Astrocyte (in vitro differentiated cells and primary cell): Measurements from ENCODE around the gene SCCPDH.

Experiments used
- CTCF ChIP-seq: IDR thresholded peaks from 2 replicates; pipeline ENCODE4 v1.5.1; 2011; ENCODE audit warnings: low read depth, mild to moderate bottlenecking, inconsistent platforms, low read length, moderate library complexity; ENCODE audit not compliant: insufficient read depth
- EZH2 ChIP-seq: IDR thresholded peaks from 2 replicates; pipeline ENCODE4 v1.6.1; 2012; ENCODE audit warnings: mild to moderate bottlenecking, low read length, inconsistent platforms; ENCODE audit not compliant: insufficient read depth

GRCh38 chr1:246795906-246796694, 71.9 kb downstream of the SCCPDH start:
- no peak for TF ChIP-seq CTCF
- TF ChIP-seq EZH2, result no peak
